Neural crest cell (in vitro differentiated cells): ENCODE measurements around the gene PATJ. TPM values are rescaled to one million over a fixed set of nuclear protein-coding genes. Genes with fewer than 3 reads are reported as not detected.
"Not testable (repeated sequence)": the region's sequence is repeated elsewhere in the genome, so short reads cannot be mapped to it uniquely, and the experiment has no call there.

Experiments
- DNase-seq: peaks from one replicate; pipeline ENCODE4 v3.0.0; 2021; ENCODE audit warnings: low read depth, mixed read lengths, low spot score
- H3K27ac Mint-ChIP-seq: one replicate; pipeline ENCODE4 v1.8.0; 2021; ENCODE audit warnings: mild to moderate bottlenecking, mixed read lengths; ENCODE audit not compliant: unreplicated experiment
- H3K27me3 Mint-ChIP-seq: 2 replicates; pipeline ENCODE4 v1.8.0; 2021; ENCODE audit warnings: low read depth, mild to moderate bottlenecking, mixed read lengths
- H3K36me3 Mint-ChIP-seq: 2 replicates; pipeline ENCODE4 v1.8.0; 2021; ENCODE audit warnings: low read depth, mild to moderate bottlenecking, mixed read lengths
- H3K4me1 Mint-ChIP-seq: 2 replicates; pipeline ENCODE4 v1.8.0; 2021; ENCODE audit warnings: mixed read lengths
- H3K4me3 Mint-ChIP-seq: one replicate; pipeline ENCODE4 v1.8.0; 2021; ENCODE audit warnings: mild to moderate bottlenecking, mixed read lengths
- H3K9me3 Mint-ChIP-seq: 2 replicates; pipeline ENCODE4 v1.8.0; 2021; ENCODE audit warnings: mixed read lengths
- CTCF ChIP-seq: fragments of 200-600 bp; sonication (generic); conservative IDR thresholded peaks from 2 replicates; pipeline ENCODE4 v1.5.0; 2021; ENCODE audit warnings: antibody characterized with exemption, mild to moderate bottlenecking
- total RNA-seq: library from RNA; stranded (reverse); gene quantifications from 2 replicates; pipeline ENCODE4 v1.2.1, GENCODE V29; 2021

The PATJ gene
- total RNA-seq, 1 donor from 2014 or later, result 3.9 TPM

DNA sequence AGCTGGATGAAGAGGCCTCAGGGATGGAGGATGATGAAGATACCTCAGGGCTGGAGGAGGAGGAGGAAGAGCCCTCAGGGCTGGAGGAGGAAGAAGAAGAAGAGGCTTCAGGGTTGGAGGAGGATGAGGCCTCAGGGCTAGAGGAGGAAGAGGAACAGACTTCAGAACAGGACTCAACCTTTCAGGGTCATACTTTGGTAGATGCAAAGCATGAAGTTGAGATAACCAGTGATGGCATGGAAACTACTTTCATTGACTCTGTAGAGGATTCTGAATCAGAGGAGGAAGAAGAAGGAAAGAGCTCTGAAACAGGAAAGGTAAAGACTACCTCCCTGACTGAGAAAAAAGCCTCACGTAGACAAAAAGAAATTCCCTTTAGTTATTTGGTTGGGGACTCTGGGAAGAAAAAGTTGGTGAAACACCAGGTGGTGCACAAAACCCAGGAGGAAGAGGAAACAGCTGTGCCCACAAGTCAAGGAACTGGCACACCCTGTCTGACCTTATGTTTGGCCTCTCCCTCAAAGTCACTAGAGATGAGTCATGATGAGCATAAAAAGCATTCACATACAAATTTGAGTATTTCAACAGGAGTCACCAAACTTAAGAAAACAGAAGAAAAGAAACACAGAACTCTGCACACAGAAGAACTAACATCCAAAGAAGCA is 467.8 kb downstream of the PATJ start:
- TF ChIP-seq CTCF, result no peak
- peaks cover 22% of the 10 kb centered on the region for H3K9me3 Mint-ChIP-seq
- DNase-seq, result no peak
- peaks cover 53% of the 10 kb centered on the region for H3K36me3 Mint-ChIP-seq
- no peak overlapping the region for H3K4me3 Mint-ChIP-seq
- H3K27me3 Mint-ChIP-seq, result no peaks in the 10 kb centered on the region
- H3K4me1 Mint-ChIP-seq, result no peaks in the 10 kb centered on the region
- no peak overlapping the region for H3K27ac Mint-ChIP-seq

GRCh38 chr1:62210960-62211359 is 468.7 kb downstream of the PATJ start:
- Mint-ChIP-seq H3K9me3 (peaks cover 22% of the 10 kb centered on the region), H3K27ac (no peak overlapping the region), H3K4me3 (no peak overlapping the region), H3K4me1 (no peaks in the 10 kb centered on the region), H3K27me3 (no peaks in the 10 kb centered on the region), H3K36me3 (peaks cover 50% of the 10 kb centered on the region)
- DNase-seq, result no peak
- no peak for TF ChIP-seq CTCF

GRCh38 chr1:62212411-62212810 is 470.1 kb downstream of the PATJ start:
- peaks cover 41% of the 10 kb centered on the region for H3K36me3 Mint-ChIP-seq

DNA sequence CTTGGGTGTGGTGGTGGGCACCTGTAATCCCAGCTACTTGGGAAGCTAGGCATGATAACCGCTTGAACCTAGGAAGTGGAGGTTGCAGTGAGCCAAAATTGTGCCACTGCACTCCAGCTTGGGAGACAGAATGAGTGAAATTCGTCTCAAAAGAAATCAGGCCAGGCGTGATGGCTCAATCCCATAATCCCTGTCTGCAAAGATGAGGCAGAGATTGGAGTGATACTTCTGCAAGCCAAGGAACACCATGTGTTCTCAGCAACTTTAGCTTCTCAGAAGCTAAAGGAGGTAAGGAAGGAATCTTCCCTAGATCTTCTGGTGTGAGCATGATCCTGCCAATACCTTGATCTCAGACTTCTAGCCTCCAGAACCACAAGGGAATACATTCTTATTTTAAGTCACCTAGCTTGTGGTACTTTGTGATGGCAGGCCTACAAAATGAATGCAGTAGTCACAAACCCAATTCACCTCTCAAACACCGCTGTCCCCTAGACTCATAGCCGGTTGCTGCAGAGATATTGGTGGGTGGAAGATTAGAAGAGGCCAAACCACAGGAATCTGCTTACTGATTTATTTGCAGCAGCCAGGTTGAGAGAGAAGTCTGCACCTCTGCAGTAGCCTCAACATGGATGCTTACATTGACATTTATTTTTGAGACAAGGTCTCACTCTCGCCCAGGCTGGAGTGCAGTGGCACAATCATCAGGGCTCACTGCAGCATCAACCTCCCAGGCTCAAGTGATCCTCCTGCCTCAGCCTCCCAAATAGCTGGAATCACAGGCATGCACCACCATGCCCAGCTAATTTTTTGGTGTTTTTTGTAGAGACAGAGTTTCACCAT is 471.0 kb downstream of the PATJ start:
- H3K9me3 Mint-ChIP-seq, result peaks cover 22% of the 10 kb centered on the region
- no peaks in the 10 kb centered on the region for H3K4me1 Mint-ChIP-seq
- no peak overlapping the region for H3K27ac Mint-ChIP-seq
- TF ChIP-seq CTCF, result no peak
- H3K36me3 Mint-ChIP-seq, result peaks cover 38% of the 10 kb centered on the region
- no peaks in the 10 kb centered on the region for H3K27me3 Mint-ChIP-seq
- H3K4me3 Mint-ChIP-seq, result no peak overlapping the region
- no peak for DNase-seq

More at GRCh38 chr1:62212411-62212810, 470.1 kb downstream of the PATJ start:
- Mint-ChIP-seq H3K27me3 (no peaks in the 10 kb centered on the region), H3K4me3 (no peak overlapping the region), H3K9me3 (peaks cover 22% of the 10 kb centered on the region), H3K4me1 (no peaks in the 10 kb centered on the region), H3K27ac (no peak overlapping the region)
- no peak for DNase-seq
- TF ChIP-seq CTCF, result no peak

DNA sequence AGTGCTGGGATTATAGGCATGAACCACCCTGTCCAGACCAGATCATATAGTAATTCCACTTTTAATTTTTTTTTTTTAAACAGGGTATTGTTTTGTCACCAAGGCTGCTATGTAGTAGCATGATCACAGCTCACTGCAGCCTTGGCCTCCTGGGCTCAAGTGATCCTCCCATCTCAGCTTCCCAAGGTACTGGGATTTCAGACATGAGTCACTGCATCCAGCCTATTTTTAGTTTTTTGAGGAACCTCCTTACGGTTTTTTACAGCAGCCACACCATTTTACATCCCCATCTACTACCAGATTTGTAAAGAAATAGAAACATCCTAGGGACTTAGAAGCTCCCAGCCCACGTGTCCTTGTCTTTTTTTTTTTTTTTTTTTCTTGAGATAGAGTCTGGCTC is 476.3 kb downstream of the PATJ start:
- H3K4me3 Mint-ChIP-seq, result no peak overlapping the region
- no peak for DNase-seq
- no peaks in the 10 kb centered on the region for H3K4me1 Mint-ChIP-seq
- peaks cover 2% of the 10 kb centered on the region for H3K9me3 Mint-ChIP-seq
- H3K36me3 Mint-ChIP-seq, result peaks cover 7% of the 10 kb centered on the region
- H3K27me3 Mint-ChIP-seq, result no peaks in the 10 kb centered on the region
- no peak overlapping the region for H3K27ac Mint-ChIP-seq
- no peak for TF ChIP-seq CTCF

DNA sequence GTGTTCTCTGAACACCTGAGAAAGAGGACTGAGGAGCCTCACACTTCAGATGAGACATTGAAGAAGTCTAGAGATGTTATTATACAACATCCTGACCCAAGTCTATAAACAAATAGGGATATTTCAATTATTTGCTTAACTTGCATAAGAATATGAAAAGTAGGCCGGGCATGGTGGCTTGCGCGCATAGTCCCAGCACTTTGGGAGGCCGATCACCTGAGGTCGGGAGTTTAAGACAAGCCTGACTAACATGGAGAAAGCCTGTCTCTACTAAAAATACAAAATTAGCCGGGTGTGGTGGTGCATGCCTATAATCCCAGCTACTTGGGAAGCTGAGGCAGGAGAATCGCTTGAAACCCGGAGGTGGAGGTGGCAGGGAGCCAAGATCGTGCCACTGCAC is 478.2 kb downstream of the PATJ start:
- not testable (repeated sequence) for H3K4me3 Mint-ChIP-seq, H3K4me1 Mint-ChIP-seq, H3K36me3 Mint-ChIP-seq, DNase-seq, H3K27ac Mint-ChIP-seq, H3K9me3 Mint-ChIP-seq, H3K27me3 Mint-ChIP-seq
